IPS-11a (cell line): ENCODE results near the gene SLC38A4.

Experiments
- H3K4me3 ChIP-seq: one replicate; pipeline ENCODE4 v1.5.1; 2013; ENCODE audit warnings: low read depth, low read length, control low read depth

Gene SLC38A4

DNA sequence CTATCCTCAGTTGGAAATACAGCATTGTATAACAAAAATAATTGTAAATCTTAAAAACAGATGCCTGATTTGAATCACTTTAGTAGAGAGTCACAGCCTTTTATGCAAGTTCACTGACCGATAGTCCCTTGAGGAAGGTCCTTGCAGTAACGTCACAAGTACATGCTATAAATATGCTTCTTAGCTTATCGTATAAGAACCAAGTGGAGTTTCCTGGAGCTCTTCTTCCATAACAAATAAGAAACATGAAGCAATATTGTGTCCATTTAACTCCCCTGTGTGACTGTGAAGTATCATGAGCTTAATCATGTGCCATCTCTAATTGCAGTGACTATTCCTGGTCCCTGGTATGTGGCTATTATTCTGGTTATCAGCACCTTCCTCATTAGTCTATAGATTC is 107.9 kb downstream of the SLC38A4 start:
- H3K4me3 ChIP-seq, result no peak overlapping the region

DNA sequence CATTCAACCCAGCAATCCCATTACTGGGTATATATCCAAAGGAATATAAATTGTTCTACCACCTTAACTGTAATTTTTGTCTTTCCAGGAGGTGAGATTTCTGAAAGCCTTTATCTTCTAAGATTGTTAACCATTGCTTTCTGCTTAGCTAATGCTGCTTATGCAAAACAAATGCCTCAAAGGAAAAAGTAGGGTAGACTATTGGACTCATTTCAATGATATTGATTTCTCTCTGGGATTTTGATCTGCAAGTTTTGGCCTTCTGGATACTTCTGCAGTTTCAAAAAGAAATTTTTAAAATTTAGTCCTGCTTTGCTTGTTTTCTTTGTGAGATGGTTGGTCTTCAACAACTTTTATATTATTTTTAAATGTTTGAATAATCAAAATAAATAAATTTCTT is 108.6 kb downstream of the SLC38A4 start:
- no peak overlapping the region for H3K4me3 ChIP-seq
